DMS53 treated with DMSO at 0.1 percent for 48 hours (cell line): ENCODE data around the gene RPL14.
"Not testable (repeated sequence)": the region's sequence is repeated elsewhere in the genome, so short reads cannot be mapped to it uniquely, and the experiment has no call there.

ENCODE experiments used
- DNase-seq: peaks from one replicate; lab custom pipeline; 2025; ENCODE audit not compliant: unreplicated experiment; lab: John Stamatoyannopoulos, UW

Gene RPL14

DNA sequence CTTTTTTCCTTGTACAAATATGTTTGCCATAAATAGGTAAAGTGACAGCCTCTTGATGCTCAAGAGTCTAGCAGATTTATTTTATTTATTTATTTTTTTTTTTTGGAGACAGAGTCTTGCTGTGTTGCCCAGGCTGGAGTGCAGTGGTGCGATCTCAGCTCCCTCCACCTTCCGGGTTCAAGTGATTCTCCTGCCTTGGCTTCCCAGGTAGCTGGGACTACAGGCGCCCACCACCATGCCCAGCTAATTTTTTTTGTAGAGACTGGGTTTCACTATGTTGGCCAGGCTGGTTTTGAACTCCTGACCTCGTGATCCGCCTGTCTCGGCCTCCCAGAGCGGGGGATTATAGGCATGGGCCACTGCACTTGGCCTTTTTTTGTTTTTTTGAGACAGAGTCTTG, 5.7 kb downstream of the RPL14 start:
- DNase-seq: not testable (repeated sequence)

DNA sequence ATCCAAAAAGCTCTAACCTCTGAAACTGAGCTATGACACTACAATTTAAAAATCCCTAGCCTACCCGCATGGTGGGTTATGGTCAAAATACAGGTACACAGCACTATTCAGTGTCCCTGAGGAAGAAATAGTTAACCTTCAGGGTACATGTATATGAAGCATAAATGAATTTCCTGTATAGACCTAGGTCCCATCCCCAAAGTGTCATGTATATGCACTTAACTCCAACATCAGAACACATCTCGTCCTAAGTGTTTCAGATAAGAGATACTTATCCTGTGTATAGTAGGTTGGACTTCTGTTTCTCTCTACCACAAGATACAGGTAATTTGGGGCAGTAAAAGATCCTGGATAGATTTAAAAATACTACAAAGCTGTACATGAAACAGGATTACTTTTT, 6.4 kb downstream of the RPL14 start:
- no peak for DNase-seq

DNA sequence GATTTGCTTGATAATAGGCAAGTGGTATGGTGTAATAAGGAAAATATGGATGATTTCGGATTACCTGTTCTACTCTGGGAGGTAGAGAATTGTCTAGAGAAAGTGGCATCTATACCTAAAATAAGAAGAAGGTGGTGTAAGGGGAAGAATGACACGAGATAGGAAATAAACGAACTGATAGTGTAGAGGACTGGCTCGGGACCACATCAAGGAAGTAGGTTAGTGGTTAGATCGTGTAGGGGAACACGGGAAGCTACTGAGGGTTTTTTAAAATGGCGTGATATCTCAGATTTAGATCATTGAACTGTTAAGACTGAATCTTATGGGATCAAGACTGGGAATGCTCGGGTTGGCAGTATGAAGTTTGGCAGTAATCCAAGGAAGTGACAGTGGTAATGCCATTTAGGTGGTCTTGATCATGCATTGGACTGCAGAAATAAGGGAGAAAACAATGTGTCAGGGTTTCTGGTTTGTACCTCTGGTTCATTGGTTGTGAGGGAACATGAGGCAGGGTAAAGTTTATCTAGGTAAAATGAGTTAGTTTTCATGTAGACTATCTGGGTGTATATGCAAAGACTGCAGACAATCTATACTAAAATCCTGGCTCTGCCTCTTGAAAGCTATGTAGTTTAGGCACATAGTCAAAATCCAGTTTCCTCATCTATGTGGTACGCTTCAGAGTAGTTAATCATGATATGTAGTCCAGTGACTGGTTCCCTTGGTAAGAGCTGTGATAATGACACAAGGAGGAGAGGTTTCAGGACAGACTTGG, 7.4 kb downstream of the RPL14 start:
- no peak for DNase-seq

DNA sequence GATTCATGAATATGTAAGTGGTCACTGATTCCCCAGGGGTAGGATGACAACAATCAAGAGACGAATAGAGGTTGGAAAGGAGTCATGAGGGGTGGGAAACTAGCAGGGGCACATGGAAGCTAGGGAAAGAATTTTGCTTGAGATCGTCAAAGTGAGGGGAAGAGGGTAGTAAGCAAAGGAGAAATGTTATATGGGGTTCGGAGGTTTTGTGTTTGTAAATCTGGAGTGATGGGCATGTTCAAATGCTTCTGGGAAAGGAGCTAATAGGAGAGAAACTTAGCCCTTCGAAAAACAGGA, 7.9 kb downstream of the RPL14 start:
- DNase-seq: no peak

DNA sequence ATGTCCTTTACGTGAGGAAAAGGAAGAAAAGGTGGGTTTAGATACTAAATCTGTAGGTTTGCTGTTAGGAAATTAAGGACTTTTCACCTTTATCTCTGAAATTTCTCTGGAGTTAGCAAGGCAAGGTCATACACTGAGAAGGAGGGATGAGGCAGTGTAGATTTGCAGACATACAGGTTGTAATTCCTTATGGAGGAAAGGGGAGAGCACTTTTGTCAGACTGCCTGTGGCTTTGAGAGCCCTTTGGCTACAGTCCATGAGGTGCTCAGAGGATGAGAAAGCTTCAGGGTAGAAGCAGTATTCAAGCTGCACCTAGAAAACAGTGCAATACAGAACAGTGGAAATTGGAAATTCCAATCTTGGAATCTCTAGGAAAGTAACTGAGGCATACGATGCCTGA, 8.3 kb downstream of the RPL14 start:
- no peak for DNase-seq

DNA sequence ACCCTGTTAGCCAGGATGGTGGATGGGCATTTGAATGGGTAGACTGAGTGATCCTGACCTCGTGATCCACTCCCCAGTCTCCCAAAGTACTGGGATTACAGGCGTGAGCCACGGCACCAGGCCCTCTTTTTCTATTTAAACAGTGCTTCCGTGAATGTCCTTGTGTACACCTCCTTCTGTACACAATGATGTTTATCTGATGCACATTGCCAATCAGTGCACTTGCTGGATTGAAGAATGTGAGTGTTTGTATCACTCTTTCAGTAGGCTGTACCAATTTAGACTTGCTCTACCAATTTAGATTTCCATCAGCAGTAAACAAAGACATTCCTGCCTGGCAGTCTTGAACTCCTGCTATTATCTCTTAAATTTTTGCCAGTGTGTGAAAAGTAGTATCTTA, 10.9 kb downstream of the RPL14 start:
- peak; percentile 24 for DNase-seq

DNA sequence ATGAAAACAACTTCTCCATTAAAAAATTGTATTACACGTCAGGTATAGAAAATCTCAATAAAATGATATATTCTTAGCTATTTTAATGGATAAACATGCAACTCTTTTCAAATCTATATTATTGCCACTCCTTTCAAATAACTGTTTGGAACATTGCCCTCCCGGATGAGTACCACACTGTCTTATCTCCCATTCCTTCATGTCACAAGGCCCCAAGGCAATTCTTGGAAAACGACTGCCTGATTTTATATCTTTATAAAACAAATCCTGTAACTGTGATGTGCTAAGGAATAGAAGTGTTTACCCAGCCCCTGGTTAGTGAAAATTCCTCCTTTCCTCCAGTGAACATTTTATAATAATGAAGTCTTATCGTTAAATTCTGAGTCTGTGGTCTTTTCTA, 13.6 kb downstream of the RPL14 start:
- DNase-seq: no peak

DNA sequence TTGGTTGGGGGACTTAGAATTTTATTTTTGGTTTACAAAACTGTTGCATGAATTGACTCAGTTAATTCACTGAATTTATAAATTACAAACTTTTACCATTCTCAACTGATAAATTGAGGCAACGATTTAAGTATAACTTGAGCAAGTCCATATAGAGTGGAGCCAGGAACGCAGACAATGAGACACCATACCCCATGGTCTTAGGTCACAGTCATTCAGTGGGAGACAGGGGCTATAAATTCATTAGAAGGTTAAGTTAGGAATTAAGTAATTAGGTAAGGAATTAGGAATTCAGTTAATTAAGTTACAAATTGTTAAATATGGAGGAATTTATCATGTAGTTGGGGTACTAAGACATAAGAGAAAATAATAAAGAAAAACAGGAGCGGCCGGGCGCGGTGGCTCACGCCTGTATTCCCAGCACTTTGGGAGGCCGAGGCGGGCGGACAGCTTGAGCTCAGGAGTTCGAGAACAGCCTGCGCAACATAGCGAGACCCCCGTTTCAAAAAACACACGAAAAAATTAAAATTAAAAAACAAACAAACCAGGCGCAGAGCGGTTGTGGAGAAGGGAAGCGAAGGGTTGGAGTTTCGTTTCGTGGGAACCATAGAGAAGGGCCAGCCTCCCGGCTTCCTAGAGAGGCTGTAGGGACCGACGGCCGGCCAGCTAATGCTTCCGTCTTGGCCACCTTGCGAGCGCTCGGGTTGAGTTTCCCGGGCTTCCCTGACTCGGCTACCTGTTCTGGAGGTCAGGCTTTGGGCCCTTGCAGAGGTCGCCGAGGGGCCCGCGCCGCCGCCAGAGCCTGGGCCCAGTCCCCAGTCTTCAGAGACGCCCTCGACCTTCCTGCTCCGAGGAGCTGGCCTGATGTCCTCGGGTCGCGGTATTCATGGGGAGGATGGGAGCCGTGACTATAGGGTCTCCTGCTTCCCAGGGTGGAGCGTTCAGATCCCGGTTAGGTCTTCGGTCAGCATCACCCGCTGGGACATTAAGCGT, 19.6 kb downstream of the RPL14 start, which contains the start of gene ZNF619:
Gene ZNF619, plus strand, starts transcription at position 645 of the 993 bp plus-strand sequence. CDS start 858 bp downstream, outside the sequence.
- DNase-seq: peak; percentile 8

DNA sequence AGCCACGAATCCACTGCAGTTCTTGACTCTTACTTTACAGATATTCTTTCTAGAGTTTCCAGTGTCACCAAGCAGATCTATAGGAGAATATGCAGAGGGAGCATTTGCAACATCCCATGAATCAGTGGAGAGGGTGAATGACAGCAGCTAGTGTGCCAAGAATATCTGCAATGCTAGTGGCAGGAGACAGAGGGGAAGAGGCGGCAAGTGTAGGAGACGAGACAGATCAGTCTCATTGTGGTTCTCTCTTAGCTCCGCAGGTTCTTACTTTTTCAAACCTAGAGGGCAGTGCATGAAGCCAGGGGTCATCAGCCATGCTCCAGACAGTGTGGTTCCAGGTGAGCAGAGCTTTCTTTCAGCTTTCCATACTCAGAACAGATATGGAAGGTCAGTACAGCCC, 20.5 kb downstream of the RPL14 start:
- DNase-seq: no peak

DNA sequence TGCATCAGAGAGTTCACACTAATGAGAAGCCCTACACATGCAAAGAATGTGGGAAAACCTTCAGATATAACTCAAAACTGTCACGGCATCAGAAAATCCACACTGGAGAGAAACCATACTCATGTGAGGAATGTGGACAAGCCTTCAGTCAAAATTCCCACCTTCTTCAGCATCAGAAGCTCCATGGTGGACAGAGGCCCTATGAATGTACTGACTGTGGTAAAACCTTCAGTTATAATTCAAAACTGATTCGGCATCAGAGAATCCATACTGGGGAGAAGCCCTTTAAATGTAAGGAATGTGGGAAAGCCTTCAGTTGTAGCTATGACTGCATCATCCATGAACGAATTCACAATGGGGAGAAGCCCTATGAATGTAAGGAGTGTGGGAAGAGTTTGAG, 30.0 kb downstream of the RPL14 start:
- no peak for DNase-seq

DNA sequence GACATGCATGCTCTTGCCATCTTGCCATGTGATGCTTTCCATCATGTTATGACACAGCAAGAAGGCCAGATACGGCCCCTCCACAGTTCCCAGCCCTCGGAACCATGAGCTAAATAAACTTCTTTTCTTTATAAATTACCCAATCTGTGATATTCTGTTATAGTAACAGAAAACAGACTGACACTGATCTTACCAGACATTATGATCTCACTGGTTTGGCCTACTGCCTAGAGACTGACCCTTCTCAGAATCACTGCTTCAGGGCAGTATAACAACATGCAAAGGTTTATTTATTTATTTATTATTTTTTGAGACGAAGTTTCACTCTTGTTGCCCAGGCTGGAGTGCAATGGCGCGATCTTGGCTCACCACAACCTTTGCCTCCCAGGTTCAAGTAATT, 33.8 kb downstream of the RPL14 start:
- DNase-seq: no peak

DNA sequence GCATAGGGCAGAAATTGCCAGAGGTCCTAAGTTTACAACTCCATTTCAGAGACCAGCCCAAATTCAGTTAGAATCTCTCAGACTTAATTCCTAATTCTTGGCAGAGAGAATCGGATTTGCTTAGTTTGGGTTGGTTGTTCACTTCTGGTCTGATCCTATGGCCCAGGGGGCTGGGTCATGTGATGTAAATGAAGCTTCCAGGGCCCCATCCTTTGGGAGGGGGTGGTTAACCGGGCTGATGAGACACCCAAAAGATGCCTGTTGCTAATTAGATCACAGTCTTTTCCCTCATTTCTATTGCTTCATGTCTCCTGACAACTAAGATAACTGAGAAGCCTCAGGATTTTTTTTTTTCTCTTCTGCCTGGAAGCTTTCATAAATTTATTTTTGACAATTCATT, 37.6 kb downstream of the RPL14 start:
- no peak for DNase-seq

DNA sequence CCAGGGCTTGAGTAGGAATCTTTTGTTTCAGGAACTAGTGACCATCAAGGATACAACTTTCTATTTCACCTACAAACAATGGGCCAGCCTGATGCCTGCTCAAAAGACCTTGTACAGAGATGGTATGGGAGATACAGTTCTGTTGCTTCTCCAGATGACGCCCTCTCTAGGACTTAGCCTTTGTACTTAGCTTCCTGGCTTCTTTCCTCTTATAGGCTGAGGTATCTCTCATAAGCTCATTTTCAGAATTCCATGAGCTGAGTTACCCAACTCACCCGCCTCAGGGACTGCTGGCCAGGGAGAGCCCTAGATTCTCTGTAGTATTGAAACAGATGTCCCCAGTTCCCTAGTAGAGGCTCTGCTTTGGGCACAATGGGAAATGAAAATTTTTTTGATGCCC, 40.1 kb downstream of the RPL14 start:
- no peak for DNase-seq

DNA sequence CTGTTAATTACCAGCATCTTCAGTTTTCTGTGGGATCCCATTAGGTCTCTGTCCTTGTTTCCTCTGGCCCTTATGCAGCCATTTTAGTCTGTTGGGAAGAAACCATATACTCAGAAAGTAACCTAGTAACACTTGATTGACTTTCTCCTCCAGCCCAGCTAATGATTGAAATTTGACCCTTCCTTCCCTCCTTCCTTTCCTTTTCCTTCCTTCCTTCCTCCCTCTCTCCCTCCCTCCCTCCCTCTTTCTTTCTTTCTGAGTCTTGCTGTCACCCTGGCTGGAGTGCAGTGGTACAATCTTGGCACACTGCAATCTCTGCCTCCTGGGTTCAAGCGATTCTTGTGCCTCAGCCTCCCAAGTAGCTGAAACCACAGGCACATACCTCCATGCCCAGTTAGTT, 42.8 kb downstream of the RPL14 start:
- no peak for DNase-seq

DNA sequence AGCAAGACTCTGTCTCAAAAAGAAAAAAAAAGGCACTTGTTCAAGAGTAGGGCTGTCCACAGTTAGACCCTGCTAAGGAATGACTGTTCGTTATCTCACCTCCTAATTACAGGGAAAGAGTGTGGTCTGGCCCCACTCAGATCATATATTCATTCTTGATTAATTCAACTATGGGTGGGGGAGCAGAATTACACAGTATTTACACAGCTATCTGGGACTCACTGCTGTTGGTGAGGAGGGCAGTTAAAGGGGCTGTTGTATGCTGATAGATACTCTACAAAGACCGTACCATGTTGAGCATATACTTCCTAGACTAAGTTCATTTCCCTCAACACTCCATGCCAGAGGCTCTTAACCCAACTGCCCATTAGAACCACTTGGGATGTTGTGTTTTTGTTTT, 44.9 kb downstream of the RPL14 start:
- DNase-seq: no peak

DNA sequence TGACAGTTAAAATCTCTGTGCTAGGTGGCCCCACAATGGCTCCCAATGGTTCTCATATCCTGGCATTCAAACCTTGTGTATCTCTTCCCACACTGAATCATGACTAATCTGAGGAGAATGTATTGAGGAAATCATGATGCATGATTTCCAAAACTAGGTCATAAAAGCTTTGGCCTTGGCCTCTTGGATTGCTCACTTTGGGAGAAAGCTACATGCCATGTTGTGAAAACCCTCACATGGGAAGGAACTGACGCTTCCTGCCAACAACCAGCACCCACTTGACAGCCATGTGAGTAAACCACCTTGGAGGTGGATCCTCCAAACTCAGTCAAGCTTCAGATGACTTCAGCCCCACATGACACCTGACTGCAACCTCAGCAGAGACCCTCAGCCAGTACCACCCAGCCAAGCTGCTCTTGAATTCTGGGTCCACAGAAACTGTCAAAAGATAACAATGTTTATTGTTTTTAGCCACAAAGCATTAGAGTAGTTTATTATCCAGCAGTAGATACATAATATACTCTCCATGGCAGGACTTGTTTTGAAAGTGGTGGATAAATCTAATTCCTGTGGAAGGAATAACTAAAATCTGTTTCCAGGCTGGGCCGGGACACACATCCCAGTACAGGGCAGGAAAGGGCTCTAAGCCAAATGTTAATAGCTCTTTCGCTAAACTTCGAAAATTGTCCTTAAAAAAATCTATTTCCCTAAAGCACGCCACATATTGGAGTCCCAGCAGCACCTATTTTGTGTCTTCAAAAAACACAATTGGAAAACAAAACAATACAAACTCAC, 47.7 kb downstream of the RPL14 start:
- no peak for DNase-seq

DNA sequence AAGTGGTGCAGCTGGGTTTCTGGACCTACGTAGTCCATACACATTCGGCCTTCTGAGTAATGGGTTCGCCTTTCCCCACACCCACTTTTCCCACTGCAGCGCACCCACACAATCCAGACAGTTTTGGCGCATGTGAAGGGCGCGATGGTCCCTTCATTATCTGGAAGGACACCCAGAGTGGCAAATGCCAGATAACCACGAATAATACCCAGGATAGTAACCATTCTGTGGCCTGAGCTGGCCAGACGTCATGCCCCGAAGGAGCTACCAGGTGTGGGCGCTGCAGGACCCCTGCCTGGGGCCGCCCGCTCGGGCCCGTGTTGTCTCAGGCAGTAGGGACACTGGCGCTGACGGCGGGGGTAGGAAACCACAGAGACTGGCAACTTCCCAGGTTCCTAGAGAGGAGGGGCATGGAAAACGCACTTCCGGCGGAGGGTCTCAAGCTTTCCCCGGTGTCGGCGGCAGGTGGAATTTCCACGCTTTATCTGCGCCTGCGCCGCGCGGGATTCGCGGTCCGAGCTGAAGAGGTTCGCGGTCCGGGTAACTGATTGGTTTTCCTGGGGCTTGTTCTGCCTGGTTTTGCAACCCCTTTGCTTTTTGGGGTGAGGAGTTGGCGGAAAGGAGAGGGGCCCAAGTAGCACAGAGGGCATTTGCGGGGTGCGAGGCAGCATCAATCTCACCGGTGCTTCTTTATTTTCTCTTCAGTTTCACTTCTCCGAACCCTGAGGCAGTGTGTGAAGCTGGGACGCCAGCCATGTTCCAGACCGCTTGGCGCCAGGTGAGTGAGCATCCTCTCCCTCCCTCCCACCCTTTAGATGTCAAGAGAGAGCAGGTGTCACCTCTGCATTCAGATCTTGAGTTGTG, 48.7 kb downstream of the RPL14 start, which contains the start of gene ZNF620:
Gene ZNF620, plus strand, starts transcription at position 441 of the 864 bp plus-strand sequence. Its CDS starts 314 bp downstream, at position 755.
- DNase-seq: peak; percentile 60

DNA sequence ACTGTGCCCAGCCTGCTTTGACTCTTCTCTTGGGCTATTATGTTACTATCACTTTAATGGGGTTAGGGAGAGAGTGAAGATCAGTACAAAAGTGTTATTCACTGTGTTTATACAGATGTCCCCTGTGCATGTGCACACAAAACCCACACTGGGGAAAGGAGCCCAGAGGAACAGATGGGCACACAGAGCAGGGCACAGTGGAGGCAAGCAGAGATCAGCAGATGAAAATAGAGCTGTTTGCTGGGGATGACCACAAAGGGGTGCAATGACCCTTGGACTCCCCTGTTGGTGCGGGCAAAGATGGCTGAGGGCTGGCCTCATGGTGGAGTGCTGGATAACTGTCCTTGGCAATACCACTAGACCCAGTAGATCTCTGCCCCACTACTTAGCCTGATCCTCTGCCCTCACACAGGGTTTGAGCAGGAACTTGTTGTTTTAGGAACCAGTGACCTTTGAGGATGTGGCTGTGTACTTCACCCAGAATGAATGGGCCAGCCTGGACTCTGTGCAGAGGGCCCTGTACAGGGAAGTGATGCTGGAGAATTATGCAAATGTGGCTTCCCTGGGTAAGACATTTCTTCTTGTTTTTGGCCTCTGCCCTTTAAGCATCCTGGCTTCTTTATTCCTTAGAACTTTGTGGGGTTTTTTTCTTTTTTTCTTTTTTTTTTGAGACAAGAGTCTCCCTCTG, 54.0 kb downstream of the RPL14 start:
- no peak for DNase-seq

DNA sequence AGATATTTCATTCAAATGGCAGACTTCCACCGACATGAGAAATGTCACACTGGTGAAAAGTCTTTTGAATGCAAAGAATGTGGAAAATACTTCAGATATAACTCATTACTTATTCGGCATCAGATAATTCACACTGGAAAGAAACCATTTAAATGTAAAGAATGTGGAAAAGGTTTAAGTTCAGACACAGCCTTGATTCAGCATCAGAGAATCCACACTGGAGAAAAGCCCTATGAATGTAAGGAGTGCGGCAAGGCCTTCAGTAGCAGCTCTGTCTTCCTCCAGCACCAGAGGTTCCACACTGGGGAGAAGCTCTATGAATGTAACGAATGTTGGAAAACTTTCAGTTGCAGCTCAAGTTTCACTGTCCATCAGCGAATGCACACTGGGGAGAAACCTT, 59.1 kb downstream of the RPL14 start:
- no peak for DNase-seq

DNA sequence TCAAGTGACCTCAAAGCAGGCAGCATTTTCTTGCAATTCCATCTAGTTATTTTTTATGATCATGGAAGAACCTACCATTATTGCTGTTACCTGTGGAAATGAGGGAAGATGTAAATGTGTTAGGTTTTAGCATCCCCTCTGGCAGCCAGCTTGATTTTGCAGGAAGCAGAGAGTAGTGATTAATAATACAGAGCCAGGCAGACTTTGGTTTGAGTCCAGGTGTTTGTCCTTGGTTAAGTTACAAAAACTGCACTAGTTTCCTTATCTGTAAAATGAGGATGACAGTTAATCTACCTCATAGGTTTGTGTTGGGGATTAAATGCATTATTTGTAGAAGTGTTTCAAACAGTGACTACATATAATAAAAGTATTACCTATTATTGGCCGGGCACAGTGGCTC, 60.9 kb downstream of the RPL14 start:
- DNase-seq: no peak
